GM12873 (cell line): ENCODE measurements around the gene TYMS.

Experiments
- CTCF ChIP-seq: IDR thresholded peaks from 2 replicates; pipeline ENCODE4 v1.5.1; 2012; ENCODE audit warnings: low read depth, mild to moderate bottlenecking, moderate library complexity, low read length, control low read depth; ENCODE audit not compliant: insufficient read depth; ENCODE audit errors: missing control alignments

TYMS gene

GRCh38 chr18:713135-713490 lies 55.7 kb downstream of the TYMS start:
- no peak for TF ChIP-seq CTCF

GRCh38 chr18:715626-716025 lies 58.2 kb downstream of the TYMS start:
- TF ChIP-seq CTCF, result no peak

- no peak for TF ChIP-seq CTCF
Measured at GRCh38 chr18:717003-717402, 59.5 kb downstream of the TYMS start.
